T-helper 22 cell (primary cell): ENCODE measurements around the gene PLA2G12B.
"Not testable (repeated sequence)": the region's sequence is repeated elsewhere in the genome, so short reads cannot be mapped to it uniquely, and the experiment has no call there.

ENCODE experiments used
- DNase-seq: peaks from one replicate; pipeline ENCODE4 v3.0.0-alpha.2; 2020; ENCODE audit warnings: low read depth

The PLA2G12B gene

GRCh38 chr10:72954596-72955554 is at the start of gene PLA2G12B:
Gene PLA2G12B, minus strand, starts transcription at chr10:72954806. Its CDS starts 121 bp downstream, at chr10:72954685.
- no peak for DNase-seq

DNA sequence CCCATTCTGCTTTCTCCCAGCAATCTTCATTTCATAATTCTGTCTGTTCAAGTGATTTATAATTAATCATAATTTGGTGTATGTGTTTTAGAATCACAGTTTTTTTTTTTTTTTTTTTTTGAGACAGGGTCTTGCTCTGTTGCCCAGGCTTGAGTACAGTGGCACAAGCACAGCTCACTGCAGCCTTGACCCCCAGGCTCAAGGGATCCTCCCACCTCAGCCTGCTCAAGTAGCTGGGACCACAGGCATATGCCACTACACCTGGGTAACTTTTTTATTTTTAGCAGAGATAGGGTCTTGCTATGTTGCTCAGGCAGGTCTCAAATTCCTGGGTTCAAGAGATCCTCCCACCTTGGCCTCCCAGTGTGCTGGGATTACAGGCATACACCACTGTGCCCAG is 49.2 kb upstream of the PLA2G12B start:
- no peak for DNase-seq

DNA sequence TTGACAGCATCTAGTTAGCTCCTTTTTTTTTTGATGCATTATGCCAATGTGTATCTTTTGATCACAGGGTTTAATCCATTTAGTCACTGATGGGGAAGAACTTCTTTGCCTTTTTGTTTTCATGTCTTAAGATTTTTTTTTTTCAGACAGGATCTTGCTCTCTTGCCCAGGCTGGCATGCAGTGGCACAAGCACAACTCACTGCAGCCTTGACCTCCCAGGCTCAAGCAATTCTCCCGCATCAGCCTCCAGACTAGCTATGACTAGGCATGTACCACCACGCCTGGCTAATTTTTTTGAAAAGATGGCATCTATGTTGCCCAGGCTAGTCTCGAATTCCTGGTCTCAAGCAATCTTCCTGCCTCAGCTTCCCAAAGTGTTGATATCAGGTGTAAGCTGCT is 46.4 kb upstream of the PLA2G12B start:
- no peak for DNase-seq

- DNase-seq, result no peak
Measured at GRCh38 chr10:72997099-72997498, 42.5 kb upstream of the PLA2G12B start.

- not testable (repeated sequence) for DNase-seq
Measured at GRCh38 chr10:72995459-72995858, 40.9 kb upstream of the PLA2G12B start.

GRCh38 chr10:72989771-72990170 is 35.2 kb upstream of the PLA2G12B start:
- not testable (repeated sequence) for DNase-seq

- not testable (repeated sequence) for DNase-seq
Measured at GRCh38 chr10:72984618-72985017, 30.0 kb upstream of the PLA2G12B start.

DNA sequence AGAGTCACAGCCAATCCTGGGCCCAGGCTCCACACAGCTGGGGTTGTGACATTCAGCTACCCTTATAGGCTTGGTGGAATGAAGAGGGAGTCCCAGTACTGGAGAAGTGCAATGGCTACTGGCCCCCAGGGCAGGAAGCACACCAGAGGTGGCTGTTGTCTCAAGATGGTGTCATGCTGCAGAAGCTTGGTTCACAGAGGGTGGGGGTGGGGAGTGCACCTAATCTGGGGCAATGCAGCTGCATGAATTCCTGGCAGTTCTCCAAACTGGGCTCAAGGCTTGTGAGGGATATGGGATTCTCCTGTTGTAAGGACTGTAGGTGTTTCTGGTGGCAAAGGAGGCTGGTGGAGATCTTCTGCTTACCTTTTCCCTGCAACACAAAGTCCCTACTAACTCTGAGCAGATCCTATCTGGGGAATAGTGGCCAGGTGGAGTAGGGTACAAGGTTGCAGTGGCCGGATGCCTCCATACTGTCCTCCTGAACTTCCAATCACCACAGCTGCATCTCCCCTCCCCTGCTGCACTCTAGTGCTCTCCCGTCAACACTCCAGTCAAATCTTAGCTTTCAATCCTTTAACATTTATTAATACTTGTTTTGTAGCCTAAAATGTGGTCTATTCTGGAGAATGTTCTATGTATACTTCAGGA is 27.4 kb upstream of the PLA2G12B start:
- DNase-seq, result no peak

GRCh38 chr10:72981028-72981881 is 26.6 kb upstream of the PLA2G12B start:
- no peak for DNase-seq

DNA sequence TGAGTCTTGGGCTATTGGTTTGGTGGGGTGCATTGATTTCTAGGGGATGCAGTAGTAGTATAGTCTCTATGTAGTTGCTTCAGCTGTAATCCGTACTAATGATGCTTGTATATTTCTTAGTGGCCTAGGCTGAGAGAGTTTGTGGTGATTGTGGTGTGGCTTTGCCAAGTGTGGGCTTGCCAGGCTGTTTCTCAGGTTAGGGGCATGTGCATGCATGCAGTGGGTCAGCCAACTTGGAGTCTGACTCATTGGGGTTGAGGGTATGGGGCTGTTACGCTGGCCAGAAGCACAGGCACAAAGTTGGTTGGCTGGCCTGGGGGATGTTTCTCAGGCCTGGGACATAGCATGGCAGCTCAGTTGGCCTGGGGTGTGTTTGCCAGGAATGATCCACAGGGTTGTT is 25.7 kb upstream of the PLA2G12B start:
- DNase-seq, result no peak

GRCh38 chr10:72979709-72980108 is 25.1 kb upstream of the PLA2G12B start:
- no peak for DNase-seq

- DNase-seq, result no peak
Measured at GRCh38 chr10:72976886-72977285, 22.3 kb upstream of the PLA2G12B start.

DNA sequence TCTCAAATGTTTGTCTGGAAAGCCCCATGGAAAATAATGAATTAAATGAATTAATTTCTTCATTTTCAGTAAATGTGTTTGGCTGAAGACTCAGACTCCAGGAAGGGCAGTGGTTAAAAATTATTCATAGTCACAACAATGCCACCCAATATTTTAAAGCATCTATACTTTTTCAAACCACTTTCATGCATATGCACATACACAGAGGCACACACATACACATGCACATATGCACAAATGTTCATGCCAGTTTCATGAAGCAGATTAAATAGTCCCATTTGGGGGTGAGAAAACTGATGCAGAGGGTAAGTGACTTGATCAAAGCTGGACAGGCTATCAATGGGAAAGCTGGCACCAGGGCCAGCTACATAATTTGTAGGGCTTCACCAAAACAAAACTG is 1.4 kb upstream of the PLA2G12B start:
- DNase-seq, result no peak

GRCh38 chr10:72954230-72954595 is 393 bp downstream of the PLA2G12B start:
- no peak for DNase-seq

GRCh38 chr10:72953687-72954086 is 919 bp downstream of the PLA2G12B start:
- no peak for DNase-seq

DNA sequence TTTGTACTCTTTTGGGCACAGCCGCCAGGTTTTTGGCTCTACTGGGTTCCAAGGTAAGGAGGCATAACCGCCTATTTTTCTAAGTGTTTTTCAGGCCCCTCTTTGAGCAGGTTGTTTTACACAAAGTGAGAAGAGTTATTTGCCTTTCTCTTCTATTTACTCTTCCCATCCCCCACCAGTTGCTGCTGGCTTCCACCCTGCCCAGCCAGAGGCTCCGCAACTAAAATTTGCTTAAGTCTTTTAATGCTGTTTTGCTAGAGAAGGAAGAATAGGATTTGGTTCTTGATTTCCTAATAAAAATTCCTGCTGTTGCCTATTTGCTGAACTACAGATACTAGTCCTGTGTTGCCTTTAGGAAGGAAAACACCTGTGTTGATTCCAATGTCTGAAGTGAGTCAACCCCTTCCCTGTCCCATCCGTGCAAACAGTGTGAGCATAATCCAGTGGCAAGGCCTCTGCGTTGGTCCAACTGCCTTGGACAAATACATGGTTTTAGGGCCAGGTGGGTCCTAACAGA is 1.9 kb downstream of the PLA2G12B start:
- DNase-seq, result no peak

GRCh38 chr10:72952189-72952588 is 2.4 kb downstream of the PLA2G12B start:
- no peak for DNase-seq

DNA sequence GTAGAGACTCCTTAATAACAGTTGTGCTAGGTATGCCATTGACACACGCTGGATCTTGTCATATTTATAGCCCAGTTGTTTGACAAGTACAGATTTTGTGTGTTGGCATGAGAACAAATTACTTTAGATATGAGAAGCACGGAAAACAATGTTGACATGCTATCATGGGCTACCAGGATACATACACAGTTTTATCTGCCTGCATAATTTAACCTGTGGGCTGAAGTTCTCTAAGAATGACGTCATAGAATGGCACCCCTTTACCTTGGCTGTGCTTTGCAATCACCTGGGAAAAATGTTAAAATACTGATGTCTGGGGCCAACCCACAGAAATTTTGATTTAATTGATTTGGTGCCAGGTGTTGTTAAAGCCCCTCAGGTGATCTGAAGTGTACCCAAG is 2.8 kb downstream of the PLA2G12B start:
- DNase-seq, result no peak

DNA sequence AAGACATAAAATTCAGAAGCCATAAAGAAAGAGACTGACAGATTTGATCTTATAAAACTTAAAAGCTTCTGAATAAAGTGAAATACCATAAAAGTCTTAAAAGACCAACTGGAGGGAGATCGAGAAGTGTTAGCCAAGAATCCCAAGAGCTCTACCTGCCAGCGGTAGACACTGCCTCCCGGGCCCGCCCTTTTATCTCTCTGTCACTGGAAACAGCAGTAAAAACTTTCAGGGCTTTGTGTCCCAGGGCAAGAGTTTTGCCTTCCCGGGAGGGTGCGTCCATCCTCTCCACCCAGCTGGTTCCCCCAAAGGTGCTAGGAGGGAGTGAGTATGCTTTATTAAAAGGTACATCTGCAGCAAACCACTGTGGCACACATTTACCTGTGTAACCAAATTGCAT is 5.8 kb downstream of the PLA2G12B start:
- DNase-seq, result no peak

GRCh38 chr10:72946963-72947362 is 7.6 kb downstream of the PLA2G12B start:
- DNase-seq, result no peak

DNA sequence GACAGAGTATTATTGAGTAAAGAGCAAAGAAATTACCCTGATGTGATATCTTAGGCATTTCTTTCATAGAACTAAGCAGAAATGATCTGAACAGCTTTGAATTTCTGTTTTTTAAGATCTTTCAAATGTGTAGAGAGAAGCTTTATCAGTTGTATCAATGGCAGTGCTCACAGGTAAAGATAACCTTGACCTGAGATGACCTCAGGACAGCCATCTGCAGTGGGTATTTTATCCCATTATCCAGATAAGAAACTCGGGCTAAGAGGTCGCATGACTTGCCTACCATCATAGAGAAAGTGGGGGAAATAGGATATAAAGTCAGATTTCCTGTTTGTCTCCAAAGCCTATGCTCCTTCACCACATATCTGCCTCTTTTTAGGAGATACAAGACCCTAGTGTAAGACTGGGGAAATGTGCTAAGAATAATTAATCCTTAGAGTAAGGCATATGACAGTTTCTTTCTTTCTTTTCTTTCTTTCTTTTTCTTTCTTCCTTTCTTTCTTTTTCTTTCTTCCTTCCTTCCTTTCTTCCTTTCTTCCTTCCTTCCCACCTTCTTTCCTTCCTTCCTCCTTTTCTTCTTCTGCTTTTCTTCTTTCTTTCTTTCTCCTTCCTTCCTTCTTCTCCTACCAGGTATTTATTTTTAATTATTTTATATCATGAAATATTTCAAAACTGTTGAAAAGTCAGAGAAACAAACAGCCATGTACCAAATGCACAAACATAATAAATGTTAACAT is 10.9 kb downstream of the PLA2G12B start:
- DNase-seq, result no peak
